T-cell (primary cell): ENCODE measurements around the gene EFNA4. TPM values are rescaled to one million over a fixed set of nuclear protein-coding genes. Genes with fewer than 3 reads are reported as not detected.

ENCODE experiments used
- ATAC-seq, 4 experiments: fragments of 200-7000 bp in 3 of 4; fragments of 150-1000 bp in 1 of 4; cut with Tn5 transposase; replicated peaks in 1 of 4; 1 replicate in 3 of 4; 2 replicates in 1 of 4; pipeline ENCODE4 v1.10.0; 2021; ENCODE audit warnings: moderate library complexity in 3 of 4, mild to moderate bottlenecking in 2 of 4, moderate number of reproducible peaks in 1 of 4
- CTCF ChIA-PET, 2 donors: fragments of 300-600 bp; sonication (Branson Sonifier 250); formaldehyde crosslinking; loops; one replicate each; lab custom pipeline; 2022; ENCODE audit warnings: antibody characterized with exemption in 2 of 2; lab: Charles Lee
- POLR2A ChIA-PET, 2 donors: fragments of 300-600 bp; sonication (Branson Sonifier 250); formaldehyde crosslinking; loops; one replicate each; lab custom pipeline; 2022; ENCODE audit warnings: antibody characterized with exemption in 2 of 2; lab: Charles Lee
- DNase-seq, 35 experiments: peaks; one replicate each; pipeline versions ENCODE4 v3.0.0 to v3.0.0-alpha.2; 2013 to 2023
- H3K27ac ChIP-seq: one replicate; pipeline ENCODE4 v1.5.1; 2013; ENCODE audit warnings: low read length
- H3K27me3 ChIP-seq, 2 experiments: replicated peaks in 1 of 2; 1 replicate in 1 of 2; 2 replicates in 1 of 2; pipeline versions ENCODE4 v1.6.1 to v1.7.0; 2013; ENCODE audit warnings: low read length in 1 of 2, mixed read lengths in 1 of 2; ENCODE audit not compliant: control insufficient read depth in 2 of 2, insufficient read depth in 2 of 2; ENCODE audit errors: extremely low read depth in 1 of 2
- H3K36me3 ChIP-seq, 2 donors: 1 replicate in 1 of 2; 2 replicates in 1 of 2; pipeline versions ENCODE4 v1.6.1 to v1.7.0; 2013; ENCODE audit warnings: low read length in 1 of 2; ENCODE audit not compliant: control insufficient read depth in 2 of 2, insufficient read depth in 1 of 2; ENCODE audit errors: extremely low read depth in 1 of 2
- H3K4me1 ChIP-seq, 2 experiments: 1 replicate in 1 of 2; 2 replicates in 1 of 2; pipeline versions ENCODE4 v1.6.1 to v1.7.0; 2013; ENCODE audit warnings: low read length in 2 of 2, mixed read lengths in 1 of 2; ENCODE audit not compliant: insufficient read depth in 2 of 2, control insufficient read depth in 1 of 2; ENCODE audit errors: extremely low read depth in 1 of 2
- H3K4me3 ChIP-seq, 2 donors: 1 replicate in 1 of 2; 2 replicates in 1 of 2; pipeline versions ENCODE4 v1.5.1 to v1.7.0; 2013; ENCODE audit warnings: mild to moderate bottlenecking in 2 of 2, low read length in 1 of 2, moderate library complexity in 1 of 2; ENCODE audit not compliant: control insufficient read depth in 1 of 2; ENCODE audit errors: extremely low read depth in 1 of 2
- H3K9me3 ChIP-seq: 2 replicates; pipeline ENCODE4 v1.7.0; 2013
- H3K27ac Mint-ChIP-seq, 2 donors: one replicate each; pipeline ENCODE4 v1.8.0; 2020 to 2021; ENCODE audit warnings: mild to moderate bottlenecking in 2 of 2, mixed read lengths in 2 of 2
- H3K27me3 Mint-ChIP-seq, 2 donors: one replicate each; pipeline ENCODE4 v1.8.0; 2021 to 2022; ENCODE audit warnings: mixed read lengths in 2 of 2
- H3K36me3 Mint-ChIP-seq: one replicate; pipeline ENCODE4 v1.8.0; 2021; ENCODE audit warnings: mixed read lengths
- H3K4me1 Mint-ChIP-seq, 3 donors: one replicate each; pipeline ENCODE4 v1.8.0; 2020 to 2022; ENCODE audit warnings: mixed read lengths in 3 of 3, mild to moderate bottlenecking in 1 of 3
- H3K4me3 Mint-ChIP-seq, 3 donors: one replicate each; pipeline ENCODE4 v1.8.0; 2020 to 2022; ENCODE audit warnings: mild to moderate bottlenecking in 3 of 3, mixed read lengths in 3 of 3, moderate library complexity in 3 of 3
- H3K9me3 Mint-ChIP-seq, 3 donors: one replicate each; pipeline ENCODE4 v1.8.0; 2020 to 2022; ENCODE audit warnings: mixed read lengths in 3 of 3
- WGBS: methylation state at CpG from one replicate; pipeline ENCODE4 v1.1.5; 2013; ENCODE audit warnings: missing lambda C conversion rate; ENCODE audit not compliant: insufficient coverage; 5-methylcytosine and 5-hydroxymethylcytosine counted together
- total RNA-seq, 35 experiments: library from RNA in 6 of 35; stranded (reverse) in 6 of 35; fragments of 120-200 nt in 1 of 35; gene quantifications; one replicate each; pipeline versions ENCODE4 v1.2.1 to v1.2.4 and lab custom pipeline; 2013 to 2026

EFNA4 gene
- total RNA-seq, 5 donors from 2014 or later (not counting 1 experiment from before 2014, with no cell fraction given), result 3.1 to 7.8 (median 6.6) TPM

- H3K27ac Mint-ChIP-seq, result no peak overlapping the region
- DNase-seq (no peak), ATAC-seq (no peak)
- ChIA-PET CTCF (no interaction called here), POLR2A (no interaction called here)
- peaks cover 0 to 2% of the 10 kb centered on the region in 2 donors for H3K27me3 Mint-ChIP-seq
- Histone ChIP-seq H3K27ac (no peak overlapping the region), H3K4me1 (no peaks in the 10 kb centered on the region), H3K9me3 (no peaks in the 10 kb centered on the region), H3K27me3 (peaks cover 0 to 8% of the 10 kb centered on the region in 2 experiments), H3K4me3 (no peak overlapping the region), H3K36me3 (no peaks in the 10 kb centered on the region)
- H3K9me3 Mint-ChIP-seq, result no peaks in the 10 kb centered on the region
- H3K4me3 Mint-ChIP-seq, result no peak overlapping the region
- no peaks in the 10 kb centered on the region for H3K36me3 Mint-ChIP-seq
- no peaks in the 10 kb centered on the region for H3K4me1 Mint-ChIP-seq
- 81% methylated on average over 2 of the region's 3 CpGs for WGBS
Observed at GRCh38 chr1:155037043-155037442, 26.5 kb upstream of the EFNA4 start.

- H3K9me3 Mint-ChIP-seq, result no peaks in the 10 kb centered on the region
- DNase-seq (no peak), ATAC-seq (no peak)
- CTCF ChIA-PET, result no interaction called here
- no peak overlapping the region for H3K4me3 ChIP-seq
- no peaks in the 10 kb centered on the region for H3K9me3 ChIP-seq
- POLR2A ChIA-PET, result no interaction called here
- no peaks in the 10 kb centered on the region for H3K4me1 Mint-ChIP-seq
- WGBS, result 76% methylated on average over 6 of the region's 6 CpGs
- H3K36me3 Mint-ChIP-seq, result no peaks in the 10 kb centered on the region
- H3K27me3 Mint-ChIP-seq, result peaks cover 0 to 2% of the 10 kb centered on the region in 2 donors
- no peak overlapping the region for H3K27ac Mint-ChIP-seq
- no peak overlapping the region for H3K27ac ChIP-seq
- no peak overlapping the region for H3K4me3 Mint-ChIP-seq
- H3K27me3 ChIP-seq, result peaks cover 0 to 8% of the 10 kb centered on the region in 2 experiments
- no peaks in the 10 kb centered on the region for H3K4me1 ChIP-seq
- H3K36me3 ChIP-seq, result no peaks in the 10 kb centered on the region
Observed at GRCh38 chr1:155037851-155038441, 25.6 kb upstream of the EFNA4 start.

GRCh38 chr1:155038602-155039307 lies 24.8 kb upstream of the EFNA4 start:
- Mint-ChIP-seq H3K9me3 (no peaks in the 10 kb centered on the region), H3K27ac (no peak overlapping the region), H3K4me3 (no peak overlapping the region), H3K27me3 (peaks cover 0 to 2% of the 10 kb centered on the region in 2 donors), H3K36me3 (no peaks in the 10 kb centered on the region), H3K4me1 (no peaks in the 10 kb centered on the region)
- no peak for ATAC-seq
- DNase-seq, result no peak
- 63% methylated on average over 3 of the region's 8 CpGs for WGBS
- ChIA-PET CTCF (no interaction called here), POLR2A (no interaction called here)
- no peak overlapping the region for H3K4me3 ChIP-seq
- peaks cover 0 to 10% of the 10 kb centered on the region in 2 experiments for H3K27me3 ChIP-seq
- no peaks in the 10 kb centered on the region for H3K9me3 ChIP-seq
- H3K27ac ChIP-seq, result no peak overlapping the region
- no peaks in the 10 kb centered on the region for H3K36me3 ChIP-seq
- H3K4me1 ChIP-seq, result no peaks in the 10 kb centered on the region

GRCh38 chr1:155039308-155039669 lies 24.3 kb upstream of the EFNA4 start:
- no CpG with 5 or more reads among the region's 4 CpGs for WGBS
- no peaks in the 10 kb centered on the region for H3K9me3 Mint-ChIP-seq
- POLR2A ChIA-PET, result no interaction called here
- no peak for ATAC-seq
- Histone ChIP-seq H3K27ac (no peak overlapping the region), H3K9me3 (no peaks in the 10 kb centered on the region), H3K4me1 (no peaks in the 10 kb centered on the region), H3K4me3 (no peak overlapping the region), H3K36me3 (no peaks in the 10 kb centered on the region), H3K27me3 (peaks cover 0 to 15% of the 10 kb centered on the region in 2 experiments)
- H3K36me3 Mint-ChIP-seq, result no peaks in the 10 kb centered on the region
- CTCF ChIA-PET, result no interaction called here
- peaks cover 0 to 2% of the 10 kb centered on the region in 2 donors for H3K27me3 Mint-ChIP-seq
- peaks cover 0 to 2% (median 0%) of the 10 kb centered on the region in 3 donors for H3K4me1 Mint-ChIP-seq
- no peak for DNase-seq
- no peak overlapping the region for H3K4me3 Mint-ChIP-seq
- H3K27ac Mint-ChIP-seq, result no peak overlapping the region

- CTCF ChIA-PET, result interaction anchor here in 1 of 2 donors (0.6 to 0.9 kb wide), 4 partner anchors 14 to 184 kb away, joined by 3 to 10 read pairs (median 4); no protein-coding TSS in a partner anchor
- WGBS, result 89% methylated on average over 14 of the region's 14 CpGs
- POLR2A ChIA-PET, result interaction anchor here in 1 of 2 donors (0.7 kb wide), 1 partner anchor 868 kb away, joined by 7 read pairs; no protein-coding TSS in a partner anchor
Observed at GRCh38 chr1:155040358-155041093, 23.0 kb upstream of the EFNA4 start.

GRCh38 chr1:155042789-155043188 lies 20.8 kb upstream of the EFNA4 start:
- Mint-ChIP-seq H3K27me3 (peaks cover 0 to 3% of the 10 kb centered on the region in 2 donors), H3K36me3 (no peaks in the 10 kb centered on the region), H3K9me3 (no peaks in the 10 kb centered on the region), H3K4me3 (no peak overlapping the region), H3K27ac (no peak overlapping the region), H3K4me1 (peaks cover 6 to 12% (median 10%) of the 10 kb centered on the region in 3 donors)
- Histone ChIP-seq H3K27ac (no peak overlapping the region), H3K9me3 (no peaks in the 10 kb centered on the region), H3K36me3 (no peaks in the 10 kb centered on the region), H3K4me1 (no peaks in the 10 kb centered on the region), H3K4me3 (no peak overlapping the region), H3K27me3 (peaks cover 0 to 26% of the 10 kb centered on the region in 2 experiments)
- no peak for ATAC-seq
- ChIA-PET CTCF (interaction anchor here in 1 of 2 donors (0.6 kb wide), 1 partner anchor 215 kb away, joined by 3 read pairs; no protein-coding TSS in a partner anchor), POLR2A (no interaction called here)
- DNase-seq, result no peak
- 80% methylated on average over 2 of the region's 5 CpGs for WGBS

More at GRCh38 chr1:155040358-155041093, 23.0 kb upstream of the EFNA4 start:
- no peaks in the 10 kb centered on the region for H3K9me3 Mint-ChIP-seq
- Histone ChIP-seq H3K4me1 (no peaks in the 10 kb centered on the region), H3K27ac (no peak overlapping the region), H3K4me3 (no peak overlapping the region), H3K9me3 (no peaks in the 10 kb centered on the region), H3K27me3 (peaks cover 0 to 21% of the 10 kb centered on the region in 2 experiments), H3K36me3 (no peaks in the 10 kb centered on the region)
- no peak overlapping the region for H3K4me3 Mint-ChIP-seq
- no peak overlapping the region for H3K27ac Mint-ChIP-seq
- DNase-seq (no peak), ATAC-seq (no peak)
- peaks cover 6 to 12% (median 9%) of the 10 kb centered on the region in 3 donors for H3K4me1 Mint-ChIP-seq
- H3K27me3 Mint-ChIP-seq, result peaks cover 0 to 3% of the 10 kb centered on the region in 2 donors
- H3K36me3 Mint-ChIP-seq, result no peaks in the 10 kb centered on the region
